Activated CD4-positive, alpha-beta T cell treated with anti-CD3 and anti-CD28 coated beads, Interleukin-2, amount 50 U/mL, for 4 hours (primary cell): ENCODE measurements around the gene RASSF5.
A peak's percentile ranks its signal among the peaks of the same experiment; 100 is the strongest.
"Not testable (repeated sequence)": the region's sequence is repeated elsewhere in the genome, so short reads cannot be mapped to it uniquely, and the experiment has no call there.

Experiments
- DNase-seq, 2 experiments: peaks; one replicate each; pipeline ENCODE4 v3.0.0-alpha.2; 2020

RASSF5 gene

GRCh38 chr1:206477110-206477509 lies 30.2 kb upstream of the RASSF5 start:
- no peak for DNase-seq

- DNase-seq: no peak
These were observed 29.6 kb upstream of the RASSF5 start for GRCh38 chr1:206477581-206478380.

DNA sequence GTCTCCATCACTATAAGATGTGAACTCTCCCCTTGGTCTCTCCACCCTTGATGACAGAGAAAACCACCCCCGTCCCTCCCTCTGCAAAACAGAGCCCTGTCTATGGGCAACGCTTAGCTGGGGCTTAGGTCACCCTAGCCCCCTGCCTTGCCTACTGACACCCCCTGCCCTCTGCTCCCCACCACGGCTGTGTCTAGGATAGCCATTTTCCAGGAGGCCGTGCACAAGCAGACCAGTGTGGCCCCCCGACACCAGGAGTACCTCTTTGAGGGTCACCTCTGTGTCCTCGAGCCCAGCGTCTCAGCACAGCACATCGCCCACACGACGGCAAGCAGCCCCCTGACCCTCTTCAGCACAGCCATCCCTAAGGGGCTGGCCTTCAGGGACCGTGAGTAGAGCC lies 28.6 kb upstream of the RASSF5 start:
- DNase-seq: no peak

GRCh38 chr1:206479183-206480125 lies 27.9 kb upstream of the RASSF5 start:
- peak; percentile 66 to 67 for DNase-seq

DNA sequence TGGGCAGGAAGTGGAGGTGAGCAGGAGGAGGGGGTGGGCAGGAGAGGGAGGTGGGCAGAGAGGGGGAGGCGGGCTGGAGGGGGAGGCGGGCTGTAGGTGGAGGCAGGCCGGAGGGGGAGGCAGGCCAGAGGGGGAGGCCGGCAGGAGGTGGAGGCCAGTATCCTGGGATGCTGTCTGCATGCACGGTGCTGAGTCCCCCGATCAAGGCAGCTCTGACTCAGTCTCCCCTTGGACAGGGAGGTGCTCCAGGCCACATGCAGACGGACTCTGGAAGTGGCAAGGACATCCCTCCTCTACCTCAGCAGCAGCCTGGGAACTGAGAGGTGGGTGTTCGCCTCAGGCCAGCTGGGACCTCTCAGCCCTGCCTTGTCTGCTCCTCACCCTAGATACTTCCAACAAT lies 27.1 kb upstream of the RASSF5 start:
- no peak for DNase-seq

- no peak for DNase-seq
These were observed 24.7 kb upstream of the RASSF5 start for GRCh38 chr1:206482611-206483010.

DNA sequence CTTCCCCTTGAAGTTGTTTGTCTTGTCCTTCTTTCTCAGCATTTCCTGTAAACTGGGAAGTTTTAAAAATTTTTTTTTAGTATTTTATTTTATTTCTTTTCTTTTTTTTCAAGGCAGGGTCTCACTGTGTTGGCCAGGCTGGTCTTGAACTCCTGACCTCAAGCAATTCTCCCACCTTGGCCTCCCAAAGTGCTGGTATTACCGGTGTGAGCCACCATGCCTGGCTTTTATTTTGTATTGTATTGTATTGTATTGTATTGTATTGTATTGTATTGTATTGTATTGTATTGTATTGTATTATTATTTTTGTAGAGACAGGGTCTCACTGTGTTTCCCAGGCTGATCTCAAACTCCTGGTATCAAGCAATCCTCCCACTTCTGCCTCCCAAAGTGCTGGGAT lies 23.5 kb upstream of the RASSF5 start:
- not testable (repeated sequence) for DNase-seq

- no peak for DNase-seq
These were observed 22.4 kb upstream of the RASSF5 start for GRCh38 chr1:206484901-206485300.

- no peak for DNase-seq
These were observed 20.1 kb upstream of the RASSF5 start for GRCh38 chr1:206486995-206487788.

DNA sequence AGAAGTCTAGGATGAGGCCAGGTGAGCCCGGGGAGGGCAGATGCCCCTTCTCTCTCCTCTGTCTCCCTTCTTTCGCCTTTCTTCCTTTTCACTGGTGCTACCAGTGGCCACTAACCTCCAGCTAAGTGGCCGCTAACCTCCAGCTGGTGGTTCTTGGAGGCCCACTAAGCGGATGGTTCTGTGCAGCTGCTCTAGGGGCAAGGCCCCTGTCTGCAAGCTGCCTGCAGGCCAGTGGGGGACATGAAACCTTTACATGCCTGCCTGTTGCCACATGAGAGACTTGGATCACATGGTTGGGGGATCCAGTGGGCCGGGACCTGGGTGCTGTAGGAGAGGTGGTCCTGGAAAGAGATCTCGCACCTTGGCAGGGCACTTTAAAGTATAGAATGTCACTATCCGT lies 19.4 kb upstream of the RASSF5 start:
- DNase-seq: no peak

GRCh38 chr1:206488466-206488865 lies 18.9 kb upstream of the RASSF5 start:
- DNase-seq: no peak

- peak; percentile 71 to 73 for DNase-seq
These were observed 17.2 kb upstream of the RASSF5 start for GRCh38 chr1:206489980-206490770.

GRCh38 chr1:206490771-206491405 lies 16.4 kb upstream of the RASSF5 start:
- no peak for DNase-seq

- DNase-seq: no peak
These were observed 15.7 kb upstream of the RASSF5 start for GRCh38 chr1:206491616-206492015.

DNA sequence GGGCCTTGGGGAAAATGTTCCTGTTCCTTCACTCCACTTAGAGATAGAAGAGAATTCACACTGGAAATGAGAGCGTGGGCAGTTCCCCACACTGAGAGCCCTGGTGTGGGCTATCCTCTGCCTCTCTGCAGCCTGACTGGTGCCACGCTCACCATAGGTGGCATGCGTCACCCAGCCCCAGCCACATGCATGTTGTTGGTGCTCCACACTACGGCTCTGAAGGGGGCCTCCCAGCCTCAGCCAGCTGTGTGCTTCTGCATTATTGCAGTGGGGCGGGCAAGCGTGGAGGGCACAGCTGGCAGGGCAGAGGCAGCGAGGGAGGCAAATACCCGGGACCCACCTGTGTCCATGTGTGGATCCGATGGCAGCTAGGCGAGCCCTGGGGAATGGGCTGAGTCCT lies 14.7 kb upstream of the RASSF5 start:
- DNase-seq: no peak

DNA sequence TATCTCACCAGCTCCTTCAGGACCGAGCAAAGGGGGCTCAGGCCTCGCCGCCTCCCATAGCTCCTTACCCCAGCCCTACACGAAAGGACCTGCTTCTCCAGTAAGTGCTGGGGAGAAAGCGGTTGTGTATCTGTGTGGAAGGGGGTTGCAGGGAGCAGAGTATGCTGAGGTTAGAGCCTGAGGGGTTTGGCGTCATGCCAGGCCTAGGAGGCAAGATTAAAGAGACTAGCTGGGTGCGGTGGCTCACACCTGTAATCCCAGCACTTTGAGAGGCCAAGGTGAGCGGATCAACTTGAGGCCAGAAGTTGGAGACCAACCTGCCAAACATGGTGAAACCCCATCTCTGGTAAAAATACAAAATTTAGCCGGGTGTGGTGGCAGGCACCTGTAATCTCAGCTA lies 14.1 kb upstream of the RASSF5 start:
- DNase-seq: no peak

DNA sequence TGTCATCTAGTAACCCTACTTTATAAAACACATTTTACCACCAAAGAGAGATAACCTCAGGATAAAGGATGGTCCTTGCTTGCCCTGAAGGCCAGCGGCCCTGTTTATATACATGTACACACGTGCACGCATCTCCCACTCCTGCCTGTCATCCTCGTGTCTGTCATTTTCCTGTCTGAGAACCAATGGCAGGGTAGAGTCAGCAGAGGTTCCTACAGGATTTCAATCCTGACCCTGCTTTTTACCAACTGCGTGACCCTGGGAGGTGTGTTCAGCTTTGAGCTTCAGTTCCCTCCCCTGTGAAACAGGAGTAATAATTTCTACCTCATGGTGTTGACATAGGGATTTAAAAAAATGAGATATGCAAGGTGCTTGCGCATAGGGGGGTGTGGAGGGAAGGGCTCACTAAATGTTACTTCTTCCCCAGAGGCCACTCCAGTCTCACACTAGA lies 12.3 kb upstream of the RASSF5 start:
- DNase-seq: no peak

- no peak for DNase-seq
These were observed 11.8 kb upstream of the RASSF5 start for GRCh38 chr1:206495493-206496046.

- no peak for DNase-seq
These were observed 11.1 kb upstream of the RASSF5 start for GRCh38 chr1:206496131-206496793.

- no peak for DNase-seq
These were observed 10.0 kb upstream of the RASSF5 start for GRCh38 chr1:206497363-206497762.

DNA sequence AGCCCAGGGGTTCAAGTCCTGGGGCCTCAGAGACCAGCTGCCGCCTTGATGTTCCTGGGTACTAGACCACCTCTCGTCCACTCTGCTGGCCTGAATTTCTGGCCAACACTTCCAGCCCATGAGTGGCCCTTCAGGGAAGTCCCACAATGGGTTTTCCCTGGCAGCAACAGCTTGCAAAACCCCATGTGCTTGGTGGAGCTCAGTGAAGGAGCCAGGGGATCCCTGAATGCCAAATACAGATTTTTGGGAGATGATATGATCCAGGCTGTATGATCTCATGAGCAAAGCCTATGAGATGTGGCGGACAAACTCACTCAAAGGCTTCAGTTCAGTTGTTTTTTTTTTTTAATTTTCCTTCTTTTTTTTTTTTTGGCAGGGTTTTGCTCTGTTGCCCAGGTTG lies 9.6 kb upstream of the RASSF5 start:
- no peak for DNase-seq
